Measurements from ENCODE around the gene CACNA1F. TPM values are rescaled to one million over a fixed set of nuclear protein-coding genes. Genes with fewer than 3 reads are reported as not detected.

Gene CACNA1F
- total and polyA plus RNA-seq, 4 donors: under 0.01 to 0.21 (median 0.11) TPM

GRCh38 chrX:49233887-49234555 is 881 bp upstream of the CACNA1F start:
- H3K27ac ChIP-seq (ENCODE audit: low read depth, low read length): no peak overlapping the region
- H3K4me3 ChIP-seq (ENCODE audit: low read depth, low read length): no peak overlapping the region
- DNase-seq (ENCODE audit: low read depth in 4 of 6, low spot score in 6 of 6): peak in 2 of 6 donors; percentile 3 to 4
- H3K4me1 ChIP-seq (ENCODE audit: control insufficient read depth, insufficient read depth, low read length): peaks cover 17% of the 10 kb centered on the region
- peaks cover 3% of the 10 kb centered on the region for H3K36me3 ChIP-seq (ENCODE audit: control insufficient read depth, insufficient read depth, low read length)
- H3K27me3 ChIP-seq (ENCODE audit: control insufficient read depth, insufficient read depth, low read length): peaks cover 2% of the 10 kb centered on the region
- WGBS (ENCODE audit: insufficient coverage): 41% methylated on average over 56 of the region's 56 CpGs
- H3K9me3 ChIP-seq (ENCODE audit: control insufficient read depth, insufficient read depth, low read length): no peaks in the 10 kb centered on the region

- Histone ChIP-seq H3K27ac (ENCODE audit: low read depth, low read length) (no peak overlapping the region), H3K36me3 (ENCODE audit: control insufficient read depth, insufficient read depth, low read length) (peaks cover 3% of the 10 kb centered on the region), H3K4me1 (ENCODE audit: control insufficient read depth, insufficient read depth, low read length) (peaks cover 17% of the 10 kb centered on the region), H3K9me3 (ENCODE audit: control insufficient read depth, insufficient read depth, low read length) (no peaks in the 10 kb centered on the region), H3K27me3 (ENCODE audit: control insufficient read depth, insufficient read depth, low read length) (peaks cover 2% of the 10 kb centered on the region), H3K4me3 (ENCODE audit: low read depth, low read length) (no peak overlapping the region)
- no peak for DNase-seq (ENCODE audit: low read depth in 4 of 6, low spot score in 6 of 6)
- 100% methylated on average over 1 of the region's 2 CpGs for WGBS (ENCODE audit: insufficient coverage)
Observed at GRCh38 chrX:49232525-49232924, 615 bp downstream of the CACNA1F start.

- 87% methylated on average over 9 of the region's 10 CpGs for WGBS (ENCODE audit: insufficient coverage)
- H3K27ac ChIP-seq (ENCODE audit: low read depth, low read length): no peak overlapping the region
- H3K4me3 ChIP-seq (ENCODE audit: low read depth, low read length): no peak overlapping the region
Observed at GRCh38 chrX:49231333-49232000, 1.7 kb downstream of the CACNA1F start.

GRCh38 chrX:49230500-49231232 is 2.5 kb downstream of the CACNA1F start:
- Histone ChIP-seq H3K4me1 (ENCODE audit: control insufficient read depth, insufficient read depth, low read length) (peaks cover 17% of the 10 kb centered on the region), H3K27ac (ENCODE audit: low read depth, low read length) (no peak overlapping the region), H3K27me3 (ENCODE audit: control insufficient read depth, insufficient read depth, low read length) (peaks cover 2% of the 10 kb centered on the region), H3K9me3 (ENCODE audit: control insufficient read depth, insufficient read depth, low read length) (no peaks in the 10 kb centered on the region), H3K36me3 (ENCODE audit: control insufficient read depth, insufficient read depth, low read length) (no peaks in the 10 kb centered on the region), H3K4me3 (ENCODE audit: low read depth, low read length) (peak overlapping the region; percentile 27)
- 35% methylated on average over 41 of the region's 44 CpGs for WGBS (ENCODE audit: insufficient coverage)
- DNase-seq (ENCODE audit: low read depth in 4 of 6, low spot score in 6 of 6): peak in 2 of 6 donors; percentile 7 to 18

More at GRCh38 chrX:49231333-49232000, 1.7 kb downstream of the CACNA1F start:
- no peaks in the 10 kb centered on the region for H3K36me3 ChIP-seq (ENCODE audit: control insufficient read depth, insufficient read depth, low read length)
- peaks cover 2% of the 10 kb centered on the region for H3K27me3 ChIP-seq (ENCODE audit: control insufficient read depth, insufficient read depth, low read length)
- no peaks in the 10 kb centered on the region for H3K9me3 ChIP-seq (ENCODE audit: control insufficient read depth, insufficient read depth, low read length)
- peaks cover 17% of the 10 kb centered on the region for H3K4me1 ChIP-seq (ENCODE audit: control insufficient read depth, insufficient read depth, low read length)
- no peak for DNase-seq (ENCODE audit: low read depth in 4 of 6, low spot score in 6 of 6)

GRCh38 chrX:49228185-49228584 is 5.0 kb downstream of the CACNA1F start:
- H3K27me3 ChIP-seq (ENCODE audit: control insufficient read depth, insufficient read depth, low read length): peaks cover 2% of the 10 kb centered on the region
- 76% methylated on average over 17 of the region's 17 CpGs for WGBS (ENCODE audit: insufficient coverage)
- H3K4me3 ChIP-seq (ENCODE audit: low read depth, low read length): no peak overlapping the region
- no peaks in the 10 kb centered on the region for H3K36me3 ChIP-seq (ENCODE audit: control insufficient read depth, insufficient read depth, low read length)
- DNase-seq (ENCODE audit: low read depth in 4 of 6, low spot score in 6 of 6): no peak
- H3K9me3 ChIP-seq (ENCODE audit: control insufficient read depth, insufficient read depth, low read length): no peaks in the 10 kb centered on the region
- H3K4me1 ChIP-seq (ENCODE audit: control insufficient read depth, insufficient read depth, low read length): peaks cover 12% of the 10 kb centered on the region
- H3K27ac ChIP-seq (ENCODE audit: low read depth, low read length): no peak overlapping the region

GRCh38 chrX:49227726-49228125 is 5.4 kb downstream of the CACNA1F start:
- WGBS (ENCODE audit: insufficient coverage): no CpG with 5 or more reads among the region's 2 CpGs
- H3K27me3 ChIP-seq (ENCODE audit: control insufficient read depth, insufficient read depth, low read length): peaks cover 2% of the 10 kb centered on the region
- H3K36me3 ChIP-seq (ENCODE audit: control insufficient read depth, insufficient read depth, low read length): no peaks in the 10 kb centered on the region
- no peaks in the 10 kb centered on the region for H3K9me3 ChIP-seq (ENCODE audit: control insufficient read depth, insufficient read depth, low read length)
- no peak overlapping the region for H3K4me3 ChIP-seq (ENCODE audit: low read depth, low read length)
- no peak overlapping the region for H3K27ac ChIP-seq (ENCODE audit: low read depth, low read length)
- peaks cover 12% of the 10 kb centered on the region for H3K4me1 ChIP-seq (ENCODE audit: control insufficient read depth, insufficient read depth, low read length)
- no peak for DNase-seq (ENCODE audit: low read depth in 4 of 6, low spot score in 6 of 6)

GRCh38 chrX:49226946-49227345 is 6.2 kb downstream of the CACNA1F start:
- Histone ChIP-seq H3K9me3 (ENCODE audit: control insufficient read depth, insufficient read depth, low read length) (no peaks in the 10 kb centered on the region), H3K4me1 (ENCODE audit: control insufficient read depth, insufficient read depth, low read length) (peaks cover 12% of the 10 kb centered on the region), H3K27ac (ENCODE audit: low read depth, low read length) (no peak overlapping the region), H3K36me3 (ENCODE audit: control insufficient read depth, insufficient read depth, low read length) (no peaks in the 10 kb centered on the region), H3K27me3 (ENCODE audit: control insufficient read depth, insufficient read depth, low read length) (peaks cover 2% of the 10 kb centered on the region), H3K4me3 (ENCODE audit: low read depth, low read length) (no peak overlapping the region)
- no peak for DNase-seq (ENCODE audit: low read depth in 4 of 6, low spot score in 6 of 6)
- WGBS (ENCODE audit: insufficient coverage): 87% methylated on average over 4 of the region's 9 CpGs

GRCh38 chrX:49225858-49226257 is 7.3 kb downstream of the CACNA1F start:
- H3K27me3 ChIP-seq (ENCODE audit: control insufficient read depth, insufficient read depth, low read length): peaks cover 2% of the 10 kb centered on the region
- peaks cover 9% of the 10 kb centered on the region for H3K4me1 ChIP-seq (ENCODE audit: control insufficient read depth, insufficient read depth, low read length)
- no peaks in the 10 kb centered on the region for H3K9me3 ChIP-seq (ENCODE audit: control insufficient read depth, insufficient read depth, low read length)
- DNase-seq (ENCODE audit: low read depth in 4 of 6, low spot score in 6 of 6): no peak
- 45% methylated on average over 5 of the region's 14 CpGs for WGBS (ENCODE audit: insufficient coverage)
- no peak overlapping the region for H3K27ac ChIP-seq (ENCODE audit: low read depth, low read length)
- no peak overlapping the region for H3K4me3 ChIP-seq (ENCODE audit: low read depth, low read length)
- H3K36me3 ChIP-seq (ENCODE audit: control insufficient read depth, insufficient read depth, low read length): no peaks in the 10 kb centered on the region

GRCh38 chrX:49221868-49222267 is 11.3 kb downstream of the CACNA1F start:
- no peak for DNase-seq (ENCODE audit: low read depth in 4 of 6, low spot score in 6 of 6)
- H3K9me3 ChIP-seq (ENCODE audit: control insufficient read depth, insufficient read depth, low read length): no peaks in the 10 kb centered on the region
- no peaks in the 10 kb centered on the region for H3K27me3 ChIP-seq (ENCODE audit: control insufficient read depth, insufficient read depth, low read length)
- H3K36me3 ChIP-seq (ENCODE audit: control insufficient read depth, insufficient read depth, low read length): no peaks in the 10 kb centered on the region
- H3K4me1 ChIP-seq (ENCODE audit: control insufficient read depth, insufficient read depth, low read length): no peaks in the 10 kb centered on the region
- no peak overlapping the region for H3K27ac ChIP-seq (ENCODE audit: low read depth, low read length)
- H3K4me3 ChIP-seq (ENCODE audit: low read depth, low read length): no peak overlapping the region
- WGBS (ENCODE audit: insufficient coverage): 67% methylated on average over 1 of the region's 2 CpGs

Measured in spinal cord (tissue), 10 donors.